H1 (cell line): ENCODE results near the gene GTPBP6. TPM values are rescaled to one million over a fixed set of nuclear protein-coding genes. Genes with fewer than 3 reads are reported as not detected.

Experiments used
- CTCF ChIA-PET: fragments of 300-600 bp; sonication (Branson Sonifier 250); formaldehyde crosslinking; loops from one replicate; lab custom pipeline; 2021; ENCODE audit not compliant: partially characterized antibody; lab: Charles Lee
- POLR2A ChIA-PET: fragments of 300-600 bp; sonication (Branson Sonifier 250); formaldehyde crosslinking; loops from one replicate; lab custom pipeline; 2021; ENCODE audit warnings: inconsistent platforms; ENCODE audit not compliant: partially characterized antibody; lab: Charles Lee
- DNase-seq, 2 experiments: peaks; one replicate each; pipeline versions ENCODE4 v3.0.0 to v3.0.0-alpha.2; 2010 to 2022; ENCODE audit warnings: low spot score in 2 of 2, low read depth in 1 of 2, mixed read lengths in 1 of 2
- FAIRE-seq: peaks from 2 replicates; lab custom pipeline; 2011; peaks lifted over from hg19 to GRCh38; lab: Jason Lieb, UNC
- H2AFZ ChIP-seq: 2 replicates; pipeline ENCODE4 v1.8.1; 2012; ENCODE audit warnings: low read length, inconsistent platforms
- H2AK5ac ChIP-seq: 2 replicates; pipeline ENCODE4 v1.6.1; 2013; ENCODE audit warnings: low read depth, low read length
- H2BK120ac ChIP-seq: replicated peaks from 2 replicates; pipeline ENCODE3; 2013; ENCODE audit warnings: low read depth, low read length, inconsistent platforms
- H2BK12ac ChIP-seq: 2 replicates; pipeline ENCODE4 v1.6.1; 2013; ENCODE audit warnings: low read depth, low read length
- H2BK15ac ChIP-seq: 2 replicates; pipeline ENCODE4 v1.6.1; 2013; ENCODE audit warnings: low read length
- H2BK20ac ChIP-seq: 2 replicates; pipeline ENCODE4 v1.6.1; 2013; ENCODE audit warnings: low read length
- H2BK5ac ChIP-seq: 2 replicates; pipeline ENCODE4 v1.6.1; 2013; ENCODE audit warnings: low read depth, low read length
- H3K14ac ChIP-seq: 2 replicates; pipeline ENCODE4 v1.6.1; 2013; ENCODE audit warnings: inconsistent platforms; ENCODE audit not compliant: insufficient read length
- H3K18ac ChIP-seq: 2 replicates; pipeline ENCODE4 v1.6.1; 2013; ENCODE audit warnings: low read length; ENCODE audit errors: extremely low read depth
- H3K23ac ChIP-seq: 2 replicates; pipeline ENCODE4 v1.6.1; 2013; ENCODE audit warnings: inconsistent platforms; ENCODE audit not compliant: insufficient read length
- H3K23me2 ChIP-seq: 2 replicates; pipeline ENCODE4 v1.6.1; 2013; ENCODE audit warnings: low read depth, low read length
- H3K27ac ChIP-seq: 2 replicates; pipeline ENCODE4 v1.6.1; 2011; ENCODE audit warnings: low read depth, low read length, inconsistent platforms
- H3K27me3 ChIP-seq, 4 experiments: replicated peaks in 1 of 4; 1 replicate in 1 of 4; 2 replicates in 3 of 4; pipeline versions ENCODE4 v1.6.1 to v1.8.1; 2011 to 2013; ENCODE audit warnings: low read length in 3 of 4, mild to moderate bottlenecking in 3 of 4, inconsistent platforms in 2 of 4, mixed read lengths in 2 of 4, moderate library complexity in 1 of 4; ENCODE audit not compliant: control insufficient read depth in 3 of 4, insufficient read depth in 3 of 4; ENCODE audit errors: extremely low read depth in 1 of 4
- H3K36me3 ChIP-seq, 4 experiments: 2 replicates each; pipeline versions ENCODE4 v1.6.1 to v1.8.1; 2011 to 2013; ENCODE audit warnings: mild to moderate bottlenecking in 4 of 4, low read length in 3 of 4, moderate library complexity in 2 of 4, control low read depth in 1 of 4, inconsistent platforms in 1 of 4; ENCODE audit not compliant: insufficient read depth in 4 of 4, control insufficient read depth in 2 of 4
- H3K4ac ChIP-seq: replicated peaks from 2 replicates; pipeline ENCODE3; 2013; ENCODE audit warnings: low read length, low read depth, mixed read lengths, inconsistent platforms; ENCODE audit not compliant: insufficient read length
- H3K4me1 ChIP-seq, 4 experiments: replicated peaks in 1 of 4; 1 replicate in 1 of 4; 2 replicates in 3 of 4; pipeline versions ENCODE4 v1.6.1 to v1.8.1; 2011 to 2013; ENCODE audit warnings: low read length in 3 of 4, inconsistent platforms in 2 of 4, mixed read lengths in 1 of 4; ENCODE audit not compliant: insufficient read depth in 4 of 4, control insufficient read depth in 3 of 4
- H3K4me2 ChIP-seq, 2 experiments: 2 replicates each; pipeline versions ENCODE4 v1.6.1 to v1.8.1; 2011 to 2013; ENCODE audit warnings: low read depth in 2 of 2, low read length in 2 of 2, control low read depth in 1 of 2, inconsistent platforms in 1 of 2, mild to moderate bottlenecking in 1 of 2; ENCODE audit not compliant: insufficient read depth in 1 of 2
- H3K4me3 ChIP-seq, 4 experiments: fragments of 200-600, 300-600 bp in 1 of 4; sonication (generic), shearing (Covaris generic), sonication (Bioruptor Twin) in 1 of 4; 2 replicates each; pipeline versions ENCODE4 v1.5.1 to v1.8.1; 2011 to 2016; ENCODE audit warnings: low read length in 4 of 4, low read depth in 3 of 4, control low read depth in 2 of 4, inconsistent platforms in 2 of 4, mild to moderate bottlenecking in 2 of 4, mixed read lengths in 1 of 4, moderate library complexity in 1 of 4; ENCODE audit not compliant: insufficient read depth in 2 of 4; ENCODE audit errors: extremely low read depth in 1 of 4
- H3K56ac ChIP-seq: replicated peaks from 2 replicates; pipeline ENCODE3; 2013; ENCODE audit warnings: low read depth, mild to moderate bottlenecking, mixed read lengths, low read length, inconsistent platforms; ENCODE audit not compliant: insufficient read length
- H3K79me1 ChIP-seq: 2 replicates; pipeline ENCODE4 v1.6.1; 2013; ENCODE audit warnings: low read depth, low read length, control low read depth
- H3K79me2 ChIP-seq, 2 experiments: 2 replicates each; pipeline versions ENCODE4 v1.6.1 to v1.8.1; 2012 to 2013; ENCODE audit warnings: low read length in 2 of 2, mild to moderate bottlenecking in 2 of 2, inconsistent platforms in 1 of 2; ENCODE audit not compliant: insufficient read depth in 2 of 2, control insufficient read depth in 1 of 2
- H3K9ac ChIP-seq, 4 experiments: replicated peaks in 1 of 4; 1 replicate in 1 of 4; 2 replicates in 3 of 4; pipeline versions ENCODE4 v1.6.1 to v1.8.1; 2011 to 2013; ENCODE audit warnings: low read depth in 3 of 4, low read length in 3 of 4, control low read depth in 2 of 4, mild to moderate bottlenecking in 2 of 4, moderate library complexity in 2 of 4, inconsistent platforms in 1 of 4; ENCODE audit errors: extremely low read depth in 1 of 4
- H3K9me3 ChIP-seq, 2 experiments: 2 replicates each; pipeline versions ENCODE4 v1.6.1 to v1.8.1; 2012 to 2013; ENCODE audit warnings: mild to moderate bottlenecking in 2 of 2, moderate library complexity in 2 of 2, control low read depth in 1 of 2, inconsistent platforms in 1 of 2, low read depth in 1 of 2, low read length in 1 of 2, mixed read lengths in 1 of 2; ENCODE audit not compliant: insufficient read depth in 2 of 2
- H4K20me1 ChIP-seq, 2 experiments: replicated peaks in 1 of 2; 2 replicates each; pipeline versions ENCODE3 to v1.8.1; 2011 to 2013; ENCODE audit warnings: inconsistent platforms in 2 of 2, low read length in 2 of 2, mild to moderate bottlenecking in 1 of 2; ENCODE audit not compliant: insufficient read depth in 2 of 2, control insufficient read depth in 1 of 2
- H4K5ac ChIP-seq: 2 replicates; pipeline ENCODE4 v1.6.1; 2013; ENCODE audit warnings: low read length, low read depth, mixed read lengths, inconsistent platforms; ENCODE audit not compliant: insufficient read length
- H4K8ac ChIP-seq: 2 replicates; pipeline ENCODE4 v1.8.0; 2013; ENCODE audit warnings: mild to moderate bottlenecking, moderate library complexity, low read length, inconsistent platforms; ENCODE audit not compliant: insufficient read depth; ENCODE audit errors: extremely low read depth
- H4K91ac ChIP-seq: replicated peaks from 2 replicates; pipeline ENCODE3; 2013; ENCODE audit warnings: low read length, mixed read lengths, inconsistent platforms; ENCODE audit not compliant: insufficient read length
- BCL11A ChIP-seq, 2 experiments: IDR thresholded peaks; one replicate each; pipeline ENCODE4 v1.6.1; 2011; ENCODE audit warnings: low read depth in 2 of 2, low read length in 2 of 2, mild to moderate bottlenecking in 2 of 2
- JUN ChIP-seq: IDR thresholded peaks from 2 replicates; pipeline ENCODE4 v1.6.1; 2011; ENCODE audit warnings: low read depth, mild to moderate bottlenecking, improper control_type of control experiment, low read length
- MAX ChIP-seq: IDR thresholded peaks from 2 replicates; pipeline ENCODE4 v1.6.1; 2012; ENCODE audit warnings: inconsistent platforms
- NANOG ChIP-seq: IDR thresholded peaks from 2 replicates; pipeline ENCODE4 v1.6.1; 2011; ENCODE audit warnings: low read length, low read depth, mild to moderate bottlenecking, inconsistent platforms; ENCODE audit not compliant: insufficient read depth, poor library complexity, severe bottlenecking
- NRF1 ChIP-seq: IDR thresholded peaks from 2 replicates; pipeline ENCODE4 v1.6.1; 2011; ENCODE audit warnings: mild to moderate bottlenecking, low read depth, low read length, improper control_type of control experiment
- POLR2A ChIP-seq, 2 experiments: IDR thresholded peaks; 1 replicate in 1 of 2; 2 replicates in 1 of 2; pipeline ENCODE4 v1.6.1; 2011; ENCODE audit warnings: low read depth in 2 of 2, low read length in 2 of 2, mild to moderate bottlenecking in 2 of 2; ENCODE audit errors: control extremely low read depth in 1 of 2
- RNF2 ChIP-seq: fragments of 200-900, 300-1000 bp; sonication (generic); IDR thresholded peaks from 2 replicates; pipeline ENCODE4 v1.7.1; 2016; ENCODE audit warnings: borderline replicate concordance, low read depth, mild to moderate bottlenecking, antibody characterized with exemption, low read length; ENCODE audit not compliant: poor library complexity, severe bottlenecking; ENCODE audit errors: missing control alignments
- RXRA ChIP-seq: IDR thresholded peaks from 2 replicates; pipeline ENCODE4 v1.6.1; 2011; ENCODE audit warnings: low read depth, mild to moderate bottlenecking, low read length, moderate library complexity; ENCODE audit not compliant: insufficient read depth
- SIN3A ChIP-seq, 2 experiments: IDR thresholded peaks in 1 of 2; conservative IDR thresholded peaks in 1 of 2; 2 replicates each; pipeline ENCODE4 v1.6.1; 2011 to 2012; ENCODE audit warnings: low read length in 2 of 2, improper control_type of control experiment in 1 of 2, low read depth in 1 of 2, mild to moderate bottlenecking in 1 of 2
- SRF ChIP-seq: IDR thresholded peaks from 2 replicates; pipeline ENCODE4 v1.6.1; 2011; ENCODE audit warnings: mild to moderate bottlenecking, low read depth, low read length, moderate library complexity
- TBP ChIP-seq: IDR thresholded peaks from 2 replicates; pipeline ENCODE4 v1.6.1; 2011; ENCODE audit warnings: low read depth, low read length, improper control_type of control experiment
- ZNF274 ChIP-seq: IDR thresholded peaks from 2 replicates; pipeline ENCODE4 v1.7.0; 2012; ENCODE audit warnings: low read length, borderline replicate concordance; ENCODE audit errors: extremely low read depth
- WGBS, 2 experiments: shearing (Covaris generic) in 1 of 2; methylation state at CpG; one replicate each; pipeline versions ENCODE4 v1.1.6 to v1.1.7; 2013 to 2015; ENCODE audit warnings: low lambda C conversion rate in 2 of 2, mixed read lengths in 2 of 2, inconsistent platforms in 1 of 2, low coverage in 1 of 2, missing lambda C conversion rate in 1 of 2; ENCODE audit not compliant: insufficient replicate concordance in 2 of 2, insufficient coverage in 1 of 2, insufficient read length in 1 of 2; ENCODE audit errors: extremely low coverage in 1 of 2, missing lambda C conversion rate in 1 of 2; 5-methylcytosine and 5-hydroxymethylcytosine counted together
- polyA plus RNA-seq, 7 experiments: library from polyadenylated mRNA; depleted of rRNA in 3 of 7; stranded (reverse) in 5 of 7; unstranded in 2 of 7; fragments of >200 nt in 5 of 7; fragments of 200-250 nt in 2 of 7; gene quantifications; 1 replicate in 5 of 7; 2 replicates in 1 of 7; 4 replicates in 1 of 7; pipeline versions ENCODE4 v1.2.1 to v1.2.3, GENCODE V29; 2011 to 2013; ENCODE audit warnings: missing spikeins in 2 of 7, mixed read lengths in 2 of 7
- total RNA-seq: library from RNA; stranded (reverse); fragmentation: NEBNext Ultra II Directional; extraction: Animal tissue kit (Norgen Biotek cat#: 25700); gene quantifications from 2 replicates; pipeline ENCODE4 v1.2.1, GENCODE V29; 2021

The GTPBP6 gene
- total and polyA plus RNA-seq, 2 of the 8 experiments (the other 6 are each of a cell fraction or from before 2014, with no cell fraction given) = 33.9 to 57.1 TPM

- no peaks in the 10 kb centered on the region; the same call in 1 of the 2 replicates for H3K79me1 ChIP-seq
- no peak overlapping the region for H2AK5ac ChIP-seq
- no peak overlapping the region for H3K27ac ChIP-seq
- 84% methylated on average over 38 of the region's 38 CpGs; no CpG with 5 or more reads in 1 of the 2 experiments for WGBS, 2 experiments
- FAIRE-seq (no peak), DNase-seq (no peak)
- ChIA-PET POLR2A (no interaction called here), CTCF (no interaction called here)
- no peak overlapping the region for H4K8ac ChIP-seq
- no peak overlapping the region for H2BK20ac ChIP-seq
- peaks cover 0 to 12% of the 10 kb centered on the region in 2 experiments for H4K20me1 ChIP-seq
- H3K14ac ChIP-seq = no peak overlapping the region
- no peak overlapping the region for H4K91ac ChIP-seq
- H3K23me2 ChIP-seq = no peaks in the 10 kb centered on the region
- no peak overlapping the region for H2AFZ ChIP-seq
- no peaks in the 10 kb centered on the region for H3K4me1 ChIP-seq
- H2BK15ac ChIP-seq = no peak overlapping the region
- no peak overlapping the region for H3K18ac ChIP-seq
- no peak overlapping the region for H2BK120ac ChIP-seq
- no peaks in the 10 kb centered on the region for H3K79me2 ChIP-seq
- no peak overlapping the region for H3K56ac ChIP-seq
- peaks cover 5 to 51% (median 20%) of the 10 kb centered on the region in 4 experiments; a peak in 5 of 8 replicates for H3K36me3 ChIP-seq
- H3K27me3 ChIP-seq = no peaks in the 10 kb centered on the region
- H3K4me2 ChIP-seq = no peak overlapping the region
- H3K9me3 ChIP-seq = no peaks in the 10 kb centered on the region; a peak in 1 of 4 replicates
- no peak overlapping the region for H3K4ac ChIP-seq
- no peak overlapping the region for H3K9ac ChIP-seq
- no peak overlapping the region for H3K23ac ChIP-seq
- H4K5ac ChIP-seq = no peak overlapping the region
- no peak overlapping the region for H2BK5ac ChIP-seq
- H3K4me3 ChIP-seq = no peak overlapping the region
- TF ChIP-seq RXRA = no peak
- no peak for TF ChIP-seq POLR2A (IDR thresholded peaks at IDR 0.05; ENCODE audit: control extremely low read depth in 1 of 2, low read depth in 2 of 2, low read length in 2 of 2)
- TF ChIP-seq TBP = no peak
- TF ChIP-seq BCL11A (IDR thresholded peaks at IDR 0.05; ENCODE audit: low read depth in 2 of 2, low read length in 2 of 2) = no peak
- TF ChIP-seq JUN = no peak
- TF ChIP-seq NRF1 = no peak
- no peak for TF ChIP-seq SRF
- TF ChIP-seq NANOG = no peak
- no peak for TF ChIP-seq MAX
- TF ChIP-seq RNF2 = no peak
- TF ChIP-seq SIN3A (conservative IDR thresholded peaks at IDR 0.05 in 1 of 2, IDR thresholded peaks at IDR 0.05 in 1 of 2; ENCODE audit: low read depth in 1 of 2, low read length in 2 of 2) = no peak
- TF ChIP-seq ZNF274 = no peak
- H2BK12ac ChIP-seq = no peak overlapping the region
Observed at GRCh38 chrX:337331-337831, 18.8 kb upstream of the GTPBP6 start.
